Measurements from ENCODE around the gene SH2D4B. TPM values are rescaled to one million over a fixed set of nuclear protein-coding genes. Genes with fewer than 3 reads are reported as not detected.
"Not testable (repeated sequence)": the region's sequence is repeated elsewhere in the genome, so short reads cannot be mapped to it uniquely, and the experiment has no call there.

Gene SH2D4B
- total RNA-seq, 1 donor from 2014 or later: 1.9 TPM

DNA sequence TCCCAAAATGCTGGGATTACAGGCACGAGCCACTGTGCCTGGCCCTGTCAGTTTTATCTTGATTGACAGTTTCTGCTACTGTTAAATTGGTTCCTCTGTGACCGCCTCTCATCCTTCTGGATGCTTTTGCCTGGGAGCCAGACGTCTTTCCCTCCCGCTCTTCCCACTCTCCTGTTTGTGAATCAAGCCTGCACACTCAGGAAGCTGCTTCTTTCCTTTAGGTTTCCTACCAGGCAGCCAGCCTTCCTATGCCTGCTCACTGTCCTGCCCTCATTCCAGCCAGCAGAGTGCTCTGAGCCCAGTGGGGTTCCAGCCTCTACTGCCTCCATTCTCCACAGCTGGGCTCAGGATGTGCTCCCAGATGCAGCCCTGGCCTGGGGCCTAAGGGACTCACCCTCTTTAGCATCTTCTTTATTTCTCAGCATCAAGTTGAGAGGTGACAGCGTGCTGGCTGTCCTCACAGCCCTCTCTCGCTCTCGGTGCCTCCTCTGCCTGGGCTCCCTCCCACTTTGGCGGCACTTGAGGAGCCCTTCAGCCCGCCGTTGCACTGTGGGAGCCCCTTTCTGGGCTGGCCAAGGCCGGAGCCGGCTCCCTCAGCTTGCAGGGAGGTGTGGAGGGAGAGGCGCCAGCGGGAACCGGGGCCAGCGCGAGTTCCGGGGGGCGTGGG lies 5.1 kb downstream of the SH2D4B start:
- no peak for DNase-seq (ENCODE audit: low spot score)

DNA sequence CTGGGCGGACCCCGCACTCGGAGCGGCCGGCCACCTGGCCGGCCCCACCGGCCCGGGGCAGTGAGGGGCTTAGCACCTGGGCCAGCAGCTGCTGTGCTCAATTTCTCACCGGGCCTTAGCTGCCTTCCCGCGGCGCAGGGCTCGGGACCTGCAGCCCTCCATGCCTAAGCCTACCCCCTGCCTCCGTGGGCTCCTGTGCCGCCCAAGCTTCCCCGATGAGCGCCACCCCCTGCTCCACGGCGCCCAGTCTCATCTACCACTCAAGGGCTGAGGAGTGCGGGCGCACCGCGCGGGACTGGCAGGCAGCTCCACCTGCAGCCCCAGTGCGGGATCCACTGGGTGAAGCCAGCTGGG lies 5.6 kb downstream of the SH2D4B start:
- DNase-seq (ENCODE audit: low spot score): not testable (repeated sequence)

DNA sequence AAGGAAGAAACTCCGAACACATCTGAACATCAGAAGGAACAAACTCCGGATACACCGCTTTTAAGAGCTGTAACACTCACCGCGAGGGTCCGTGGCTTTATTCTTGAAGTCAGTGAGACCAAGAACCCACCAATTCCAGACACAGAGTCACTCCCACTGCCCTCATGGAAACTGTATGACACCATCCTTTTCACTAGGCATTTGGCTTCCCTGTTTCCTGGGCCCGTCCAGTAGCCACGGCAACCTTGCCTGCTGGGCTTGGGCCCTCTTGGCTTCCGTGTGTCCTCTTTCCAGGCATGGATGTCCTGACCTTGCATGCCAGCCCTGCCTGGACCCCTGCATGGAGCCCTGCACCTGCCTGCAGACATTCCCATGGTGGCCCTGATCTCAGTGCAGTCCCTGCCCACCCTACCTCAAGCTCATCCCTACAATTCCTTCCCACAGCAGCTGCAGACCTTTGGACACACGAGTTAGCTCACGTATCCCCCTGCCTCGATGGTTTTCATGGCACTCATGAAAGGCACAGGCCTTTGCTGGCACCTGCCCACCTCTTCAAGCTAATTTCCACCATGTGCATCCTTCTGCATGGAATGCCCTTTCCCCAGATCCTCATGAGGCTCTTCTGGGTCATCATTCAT lies 6.7 kb downstream of the SH2D4B start:
- DNase-seq (ENCODE audit: low spot score): no peak

DNA sequence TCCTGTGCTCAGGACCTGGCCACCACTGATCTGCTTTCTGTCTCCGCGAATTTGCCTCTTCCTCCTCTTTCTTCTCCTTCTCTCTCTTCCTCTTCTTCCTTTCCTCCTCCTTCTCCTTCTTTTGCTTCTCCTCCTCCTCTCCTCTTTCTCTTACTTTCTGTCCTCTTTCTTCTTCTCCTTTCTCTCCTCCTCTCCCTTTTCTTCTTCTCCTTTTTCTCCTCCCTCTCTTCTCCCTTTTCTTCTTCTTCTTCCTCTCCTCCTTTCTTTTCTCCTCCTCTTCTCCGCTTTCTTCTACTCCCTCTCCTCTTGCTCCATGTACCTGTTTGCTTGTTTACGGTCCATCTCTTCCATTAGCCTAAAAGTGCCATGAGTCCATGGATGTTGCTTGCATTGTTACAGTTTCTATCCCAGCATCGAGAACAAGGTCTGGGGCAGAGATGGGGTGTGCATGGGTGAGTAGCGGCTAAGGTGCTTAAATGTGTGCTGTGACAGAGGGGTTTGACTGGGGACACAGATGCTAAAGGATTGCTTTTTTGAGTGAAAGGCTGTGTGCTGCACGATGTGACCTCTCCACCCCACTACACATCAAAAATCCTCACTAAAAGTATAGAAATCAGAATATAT lies 7.7 kb downstream of the SH2D4B start:
- no peak for DNase-seq (ENCODE audit: low spot score)

DNA sequence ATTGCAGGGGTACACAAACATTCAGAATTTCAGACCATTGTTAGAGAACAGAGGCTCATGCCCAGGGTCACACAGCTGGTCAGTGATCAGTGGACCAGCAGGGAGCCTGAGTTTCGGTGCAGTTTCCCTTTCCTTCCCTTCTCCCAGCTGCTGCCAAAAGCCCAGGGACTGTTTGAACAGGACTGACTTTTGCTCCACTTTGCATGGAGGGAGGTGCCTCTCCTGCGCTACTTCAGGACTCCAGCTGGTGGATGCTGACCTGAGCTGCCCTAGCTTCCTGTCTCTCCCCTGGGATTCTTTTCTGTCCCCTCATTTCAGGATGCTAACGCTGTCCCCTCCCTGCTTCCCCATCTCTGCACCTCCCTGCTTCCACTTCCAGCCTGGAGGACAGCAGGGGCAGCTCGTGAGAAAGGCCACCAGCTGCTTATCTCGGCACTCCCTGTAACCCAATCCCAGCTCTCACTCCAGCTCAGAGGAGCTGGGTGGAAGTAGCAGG lies 14.5 kb downstream of the SH2D4B start:
- no peak for DNase-seq (ENCODE audit: low spot score)

DNA sequence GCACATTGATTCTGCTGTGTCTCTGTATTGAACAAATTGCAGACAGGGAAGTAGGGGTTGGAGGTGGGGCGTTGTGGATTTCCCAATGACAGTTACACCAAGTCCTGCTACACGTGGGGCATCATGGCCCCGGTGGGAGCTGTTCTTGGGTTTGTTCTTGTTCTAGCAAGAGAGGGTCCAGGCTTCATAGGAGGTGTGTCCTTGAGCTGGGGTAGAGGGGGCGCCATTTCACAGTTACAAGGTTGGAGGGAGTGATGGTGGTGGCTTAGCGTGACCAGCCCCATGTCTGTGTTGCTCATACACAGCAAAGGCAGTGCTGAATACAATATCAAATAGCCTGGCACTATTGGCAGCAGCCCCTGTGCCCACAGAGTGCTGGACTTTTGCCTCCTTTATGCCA lies 15.7 kb downstream of the SH2D4B start:
- no peak for DNase-seq (ENCODE audit: low spot score)

DNA sequence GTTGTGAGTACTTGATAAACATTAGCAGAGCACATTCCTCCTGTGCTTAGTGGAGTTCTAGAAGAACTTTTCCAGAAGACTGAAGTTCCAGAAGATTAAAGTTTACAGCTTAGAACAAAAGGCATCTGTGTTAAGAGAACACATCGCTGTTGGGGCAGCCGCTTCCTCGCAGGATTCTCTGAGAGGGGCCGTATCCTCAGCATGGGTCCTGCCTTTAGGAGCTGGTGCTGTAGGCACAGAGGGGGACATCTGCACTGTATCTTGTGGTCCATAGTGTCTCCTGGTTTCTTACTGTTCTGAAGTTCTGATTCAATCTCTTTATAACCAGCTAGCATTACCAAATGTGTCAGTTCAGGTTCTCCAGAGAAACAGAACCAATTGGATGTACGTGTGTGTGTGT lies 16.3 kb downstream of the SH2D4B start:
- DNase-seq (ENCODE audit: low spot score): no peak

DNA sequence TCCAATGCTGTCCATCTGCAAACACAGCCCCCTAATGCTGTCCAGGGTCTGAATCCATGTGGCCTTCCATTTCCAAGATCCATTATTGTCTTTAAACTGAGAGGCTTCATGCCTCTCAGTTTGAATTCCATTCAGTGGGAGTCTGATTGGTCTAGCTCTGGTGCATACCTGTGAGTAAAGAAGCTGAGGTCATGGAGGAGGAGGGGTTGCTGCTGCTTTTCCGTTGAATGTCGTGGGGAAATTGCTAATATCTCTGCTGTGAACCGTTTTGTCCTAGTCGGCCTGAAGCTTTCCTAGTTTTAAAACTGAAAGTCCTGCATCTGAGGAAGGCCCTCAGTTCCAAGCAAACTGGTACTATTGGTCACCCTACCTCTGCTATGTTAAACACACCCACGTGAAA lies 17.7 kb downstream of the SH2D4B start:
- DNase-seq (ENCODE audit: low spot score): no peak

DNA sequence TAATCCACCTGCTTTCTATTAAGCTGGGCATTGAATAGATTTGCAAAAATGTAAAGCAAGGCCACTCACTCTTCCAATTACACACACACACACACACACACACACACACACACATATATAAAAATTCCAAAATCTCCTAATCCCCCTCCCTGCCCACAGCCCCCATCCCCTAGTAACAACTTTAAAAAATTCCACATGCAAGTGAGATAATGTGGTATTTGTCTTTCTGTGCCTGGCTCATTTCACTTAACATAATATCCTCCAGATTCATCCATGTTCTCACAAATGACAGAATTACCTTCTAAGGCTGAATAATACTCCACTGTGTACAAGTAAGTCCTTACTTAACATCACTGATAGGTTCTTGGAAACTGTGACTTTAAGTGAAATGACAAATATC lies 24.2 kb downstream of the SH2D4B start:
- DNase-seq (ENCODE audit: low spot score): peak; percentile 75

DNA sequence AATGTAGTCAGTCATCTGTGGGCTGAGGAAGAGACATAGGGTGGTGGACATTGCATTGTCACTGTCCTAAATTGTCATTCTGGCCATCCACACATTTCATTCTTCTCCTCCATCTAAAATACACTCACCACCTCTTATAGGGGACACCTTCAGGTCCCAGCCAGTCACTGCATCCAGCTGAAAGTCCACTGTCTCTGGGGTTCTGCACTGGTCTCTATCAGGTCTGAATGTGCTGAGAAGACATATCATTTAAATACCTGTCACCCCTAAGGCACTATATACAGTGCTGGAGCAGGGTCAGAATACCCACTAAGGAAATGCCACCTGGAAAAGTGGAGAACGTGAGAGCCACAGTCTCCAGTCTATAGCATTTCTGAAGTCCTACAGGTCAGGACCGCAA lies 29.6 kb downstream of the SH2D4B start:
- no peak for DNase-seq (ENCODE audit: low spot score)

DNA sequence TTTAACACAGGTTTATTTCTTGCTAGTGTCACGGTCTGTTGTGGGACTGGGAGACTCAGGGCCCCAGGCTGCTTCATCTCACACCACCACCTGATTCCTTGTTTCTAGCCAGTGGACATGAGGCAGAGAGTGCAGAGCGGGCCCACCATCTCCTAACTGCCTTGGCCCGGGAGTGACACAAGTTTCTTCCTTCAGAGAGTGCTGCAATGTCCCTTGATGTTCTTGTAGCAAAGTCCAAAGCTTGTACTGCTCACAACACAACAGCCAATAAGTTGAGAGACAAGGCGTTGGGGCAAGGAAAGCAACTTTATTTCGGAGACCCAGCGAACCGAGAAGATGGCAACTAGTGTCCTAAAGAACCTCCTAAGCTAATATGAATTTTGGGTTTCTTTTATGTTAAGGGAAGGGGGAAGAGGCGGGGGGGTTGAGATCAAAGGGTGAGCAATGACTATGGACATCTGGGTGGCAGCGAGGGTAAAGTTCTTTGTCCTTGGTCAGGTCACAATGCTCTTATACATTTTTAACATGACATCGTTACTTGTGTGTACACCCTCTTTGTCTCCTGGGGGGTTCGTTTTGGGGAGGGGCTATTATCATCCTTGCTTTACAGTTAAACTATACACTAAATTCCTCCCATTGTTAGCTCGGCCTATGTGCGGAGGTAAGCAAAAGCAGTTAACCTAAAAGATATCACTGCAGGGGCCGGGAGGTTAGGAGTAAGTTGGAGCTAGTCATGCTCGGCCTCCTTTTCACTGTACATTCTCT lies 31.6 kb downstream of the SH2D4B start:
- DNase-seq (ENCODE audit: low spot score): no peak

DNA sequence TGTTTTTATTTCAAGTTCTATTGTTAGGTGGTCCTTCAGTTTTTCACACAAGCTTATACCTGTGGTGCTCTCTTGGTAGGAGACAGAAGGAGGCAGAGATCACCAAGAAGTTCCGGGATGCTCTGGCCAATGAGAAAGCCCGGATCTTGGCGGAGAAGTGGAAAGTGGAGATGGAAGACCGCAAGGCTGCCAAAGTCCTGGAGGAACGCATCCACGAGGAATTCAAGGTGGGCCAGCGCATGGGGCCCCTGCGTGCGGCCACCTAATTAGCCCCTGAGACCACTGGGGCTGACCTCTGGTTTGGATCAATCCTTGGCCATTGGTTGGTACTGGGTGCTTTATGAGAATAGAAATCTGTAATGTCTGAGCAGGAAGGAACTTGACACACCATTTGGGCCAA lies 33.6 kb downstream of the SH2D4B start:
- DNase-seq (ENCODE audit: low spot score): no peak

DNA sequence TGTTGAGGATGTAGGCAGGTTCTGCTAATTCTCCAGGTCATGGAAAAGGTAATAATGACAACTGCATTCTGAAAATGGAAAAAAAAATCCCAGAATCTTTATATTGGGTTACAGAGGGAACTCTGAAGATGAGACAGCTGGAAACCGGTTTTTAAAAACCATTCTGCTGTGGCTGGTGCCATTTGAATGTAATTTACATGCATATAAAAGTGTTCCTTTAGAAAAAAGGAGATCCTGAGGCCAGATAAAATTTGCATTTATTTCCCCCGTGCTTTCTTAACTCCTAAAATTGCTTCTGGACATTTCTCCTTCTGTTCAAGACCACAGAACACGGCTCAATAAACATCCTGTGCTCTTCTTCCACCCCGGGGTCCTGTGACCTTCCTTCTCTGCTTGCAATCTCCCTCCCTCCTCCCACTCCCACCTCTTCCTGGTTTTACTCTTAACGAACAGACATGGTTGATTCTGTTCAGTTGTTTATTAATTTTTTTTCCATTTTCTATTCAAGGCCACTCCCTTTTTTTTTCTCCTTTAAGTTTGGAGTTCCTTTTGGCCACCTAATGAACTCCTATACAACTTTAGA lies 41.6 kb downstream of the SH2D4B start:
- DNase-seq (ENCODE audit: low spot score): no peak

DNA sequence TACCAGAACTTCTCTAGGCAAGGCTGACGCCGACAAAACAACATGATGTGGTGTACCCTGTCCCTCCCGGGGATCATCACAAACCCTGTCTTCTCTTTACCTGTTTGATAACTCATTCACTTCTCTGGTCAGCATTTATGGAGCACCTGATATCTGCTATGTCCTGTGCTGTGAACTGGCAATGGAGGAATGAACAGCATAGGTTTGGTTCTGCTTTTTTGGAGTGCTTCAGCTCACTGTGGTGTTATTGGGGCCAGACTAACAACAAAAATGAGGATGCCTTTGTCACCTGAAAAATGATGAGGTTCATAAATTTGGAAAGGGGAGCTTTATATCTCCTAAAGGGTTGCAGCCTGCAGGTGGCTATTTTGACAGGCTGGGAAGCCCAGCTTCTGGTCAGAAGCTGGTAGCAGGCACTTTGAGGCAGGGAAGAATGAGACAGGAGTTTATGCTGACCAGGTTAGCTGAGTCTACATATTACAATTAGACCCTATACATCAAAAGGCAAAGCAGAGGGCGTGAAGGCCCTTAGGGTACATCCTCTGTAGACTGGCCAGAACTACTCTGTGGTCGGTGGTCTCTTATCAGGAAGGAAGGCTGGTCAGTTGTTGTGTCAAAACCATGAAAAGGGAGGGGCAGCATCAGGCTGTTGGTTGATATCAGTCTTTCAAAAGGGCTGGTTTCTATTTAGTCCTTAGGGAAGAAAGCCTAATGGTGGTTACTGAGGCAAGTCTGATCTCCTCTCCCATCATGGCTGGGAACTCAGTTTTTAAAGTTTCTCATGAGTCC lies 42.3 kb downstream of the SH2D4B start:
- DNase-seq (ENCODE audit: low spot score): no peak

DNA sequence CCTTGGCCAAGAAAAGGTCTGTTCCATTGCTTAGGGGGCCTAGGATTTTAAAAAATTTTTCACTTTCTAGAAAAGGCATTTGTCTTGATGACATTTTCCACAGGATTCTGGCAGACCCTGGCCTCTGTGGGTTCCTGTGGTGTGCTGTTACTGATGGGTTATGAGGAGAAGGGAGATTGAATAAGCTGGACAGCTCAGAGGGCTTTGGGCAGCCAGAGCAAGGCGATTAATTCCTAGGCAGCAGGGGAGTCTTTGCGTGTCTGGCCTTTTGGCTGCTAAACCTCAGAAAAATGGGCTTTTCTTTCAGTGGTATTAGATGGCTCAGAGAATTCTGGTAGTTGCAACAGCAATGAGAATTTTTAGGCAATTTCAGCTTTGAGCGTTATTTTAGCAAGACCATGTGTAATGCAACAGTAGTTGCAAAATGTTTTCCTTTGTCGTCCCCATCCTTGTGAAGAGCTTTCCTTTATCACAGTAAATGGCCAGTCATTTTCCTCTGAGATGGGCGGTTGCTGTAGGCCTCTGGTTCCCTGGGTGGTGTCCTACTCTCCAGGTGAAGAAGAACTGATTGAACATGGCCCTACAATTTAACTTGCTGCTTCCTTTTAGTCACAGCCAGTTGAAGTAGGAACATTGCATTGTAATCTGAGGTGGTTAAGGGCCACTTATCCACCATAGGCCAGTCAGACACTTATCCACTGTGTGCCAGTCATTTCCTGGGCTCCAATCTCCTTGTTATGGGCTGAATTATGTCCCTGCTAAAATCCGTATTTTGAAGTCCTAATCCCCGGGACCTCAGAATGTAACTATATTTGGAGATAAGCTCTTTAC lies 43.2 kb downstream of the SH2D4B start:
- DNase-seq (ENCODE audit: low spot score): peak; percentile 95

DNA sequence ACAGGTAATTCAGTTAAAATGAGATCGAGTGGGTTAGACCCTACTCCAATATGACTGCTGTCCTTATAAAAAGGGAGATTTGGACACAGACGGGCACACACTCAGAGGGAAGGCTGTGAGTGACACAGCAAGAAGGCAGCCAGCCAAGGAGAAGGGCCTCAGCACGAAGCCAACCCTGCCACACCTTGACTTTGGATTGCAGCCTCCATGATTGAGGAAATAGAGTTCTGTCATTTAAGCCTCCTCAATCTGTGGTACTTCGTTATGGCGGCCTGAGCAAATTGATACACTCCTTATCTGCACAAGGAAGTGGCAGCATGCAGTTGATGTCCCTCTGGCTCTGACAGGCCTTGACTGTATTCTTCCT lies 43.8 kb downstream of the SH2D4B start:
- no peak for DNase-seq (ENCODE audit: low spot score)

DNA sequence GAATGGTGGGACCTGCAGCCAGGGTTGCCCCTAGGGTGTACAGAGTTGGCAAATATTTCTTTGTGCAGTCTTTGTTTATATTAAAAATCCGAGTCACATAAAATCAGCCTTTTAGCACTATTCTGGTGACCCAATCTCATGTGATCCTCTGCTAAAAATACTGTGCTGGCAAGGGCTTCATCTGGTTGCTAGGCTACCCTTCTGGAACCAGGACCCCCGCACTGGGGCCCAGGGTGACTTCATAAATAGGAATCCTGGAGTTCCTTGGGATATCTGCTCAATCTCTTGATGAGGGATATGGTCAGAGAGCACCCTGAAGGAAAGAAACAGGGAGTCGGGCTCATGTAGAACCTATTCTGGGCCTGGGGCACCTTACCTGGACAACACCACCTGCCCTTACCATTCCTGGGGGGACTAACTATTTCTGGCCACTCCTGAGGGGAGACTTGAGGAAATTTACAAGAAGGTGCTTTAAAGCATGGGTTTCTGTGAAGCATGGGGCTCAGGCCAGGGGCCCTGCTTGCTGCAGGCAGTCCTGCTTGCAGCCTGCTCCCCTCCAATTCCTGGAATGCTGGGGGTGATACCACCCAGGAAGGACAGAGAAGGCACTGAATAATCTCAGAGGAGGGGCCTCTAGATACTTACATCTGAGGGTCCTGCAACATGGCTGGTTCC lies 44.7 kb downstream of the SH2D4B start:
- DNase-seq (ENCODE audit: low spot score): peak; percentile 70

DNA sequence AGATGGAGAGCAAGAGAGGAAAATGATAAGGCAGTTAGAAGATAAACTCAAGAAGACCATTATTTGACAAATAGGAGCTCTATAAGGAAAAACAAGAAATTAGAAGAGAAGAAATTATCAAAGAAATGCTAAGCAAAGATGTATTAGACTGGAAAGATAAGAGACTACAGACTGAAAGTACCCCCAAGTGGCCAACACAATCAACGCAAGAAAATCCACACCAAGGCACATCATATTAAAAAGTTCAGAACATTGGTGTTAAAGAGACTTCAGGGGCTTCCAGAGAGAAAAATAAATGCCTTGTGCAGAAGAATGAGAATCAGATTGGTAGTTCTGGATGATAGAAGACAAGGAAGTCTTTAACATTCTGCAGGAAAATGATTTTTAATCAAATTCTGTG lies 46.0 kb downstream of the SH2D4B start:
- DNase-seq (ENCODE audit: low spot score): no peak

DNA sequence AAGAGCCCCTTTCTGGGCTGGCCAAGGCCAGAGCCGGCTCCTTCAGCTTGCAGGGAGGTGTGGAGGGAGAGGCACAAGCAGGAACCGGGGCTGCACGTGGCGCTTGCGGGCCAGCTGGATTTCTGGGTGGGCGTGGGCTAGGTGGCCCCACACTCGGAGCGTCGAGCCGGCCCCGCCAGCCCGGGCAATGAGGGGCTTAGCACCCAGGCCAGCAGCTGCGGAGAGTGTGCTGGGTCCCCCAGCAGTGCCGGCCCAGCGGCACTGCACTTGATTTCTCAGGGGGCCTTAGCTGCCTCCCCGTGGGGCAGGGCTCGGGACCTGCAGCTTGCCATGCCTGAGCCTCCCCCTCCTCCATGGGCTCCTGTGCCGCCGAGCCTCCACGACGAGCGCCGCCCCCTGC lies 48.1 kb downstream of the SH2D4B start:
- no peak for DNase-seq (ENCODE audit: low spot score)

DNA sequence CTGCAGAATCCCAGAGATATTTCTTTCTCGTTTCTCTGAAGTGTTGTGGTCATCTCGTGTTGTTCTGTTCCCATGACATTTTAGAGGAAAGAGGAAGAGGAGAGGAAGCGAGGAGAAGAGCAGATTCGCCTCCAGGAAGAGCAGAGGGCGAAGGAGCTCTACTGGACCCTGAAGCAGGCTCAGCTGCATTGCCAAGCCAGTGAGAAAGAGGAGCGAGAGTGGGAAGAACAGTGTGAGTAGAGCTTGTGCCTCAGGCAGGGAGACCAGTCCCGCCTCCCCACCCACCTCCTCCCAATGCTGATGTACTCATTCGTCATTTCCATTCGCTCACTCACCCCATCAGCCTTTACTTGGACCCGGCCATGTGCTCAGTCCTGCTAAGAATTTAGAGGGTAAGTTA lies 50.8 kb downstream of the SH2D4B start:
- DNase-seq (ENCODE audit: low spot score): no peak

All from umbilical cord (tissue), 2 donors.